NCI-H187 treated with DMSO at 0.1 percent for 48 hours (cell line): ENCODE data around the gene CCDC149.

Experiments used
- DNase-seq: peaks from one replicate; lab custom pipeline; 2025; lab: John Stamatoyannopoulos, UW

Gene CCDC149

DNA sequence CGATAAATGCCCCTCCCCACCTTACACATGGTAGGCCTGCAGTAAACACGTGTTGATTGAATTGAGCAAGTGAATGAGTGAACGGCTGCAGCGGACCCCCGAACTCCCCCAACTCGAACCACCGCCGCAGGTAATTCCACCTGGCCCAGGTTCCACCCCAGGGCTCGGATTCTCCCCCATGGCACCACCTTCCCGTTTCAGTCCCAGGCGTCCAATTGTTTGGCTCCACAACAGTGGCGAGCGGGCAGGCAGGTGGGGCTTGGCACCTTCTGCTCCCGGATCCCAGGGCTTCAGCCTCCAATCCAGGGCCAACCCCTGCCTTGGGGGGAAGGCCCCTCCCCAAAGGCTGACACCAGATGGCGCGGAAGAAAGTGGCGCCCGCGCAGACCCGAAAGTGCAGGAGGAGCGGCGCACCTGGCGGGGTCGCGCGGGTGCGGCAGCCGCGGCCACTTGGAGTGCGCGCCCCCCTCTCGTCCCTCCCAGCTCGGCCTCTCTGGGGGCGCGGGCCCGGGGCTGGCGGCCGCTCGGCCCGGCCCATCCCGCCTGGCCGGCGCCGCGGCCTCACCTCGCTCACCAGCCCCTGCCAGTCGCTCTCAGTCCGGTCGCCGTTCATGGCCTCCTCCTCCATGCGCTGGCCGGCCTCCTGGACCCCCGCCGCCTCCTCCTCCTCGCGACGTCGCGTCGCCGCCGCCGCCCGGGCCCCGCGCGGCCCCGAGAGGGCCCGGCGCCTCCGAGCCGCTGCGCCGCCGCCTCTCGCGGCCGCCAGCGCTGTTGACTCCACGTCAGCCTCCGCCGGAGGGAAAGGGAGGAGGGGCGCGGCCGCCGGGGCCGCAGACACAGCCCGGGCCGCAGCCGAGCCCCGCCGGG lies at the start of gene CCDC149:
Gene CCDC149 (minus strand): TSS at position 791 of the 867 bp plus-strand sequence. CDS start 178 bp downstream, at position 613.
- peak; percentile 76 for DNase-seq

DNA sequence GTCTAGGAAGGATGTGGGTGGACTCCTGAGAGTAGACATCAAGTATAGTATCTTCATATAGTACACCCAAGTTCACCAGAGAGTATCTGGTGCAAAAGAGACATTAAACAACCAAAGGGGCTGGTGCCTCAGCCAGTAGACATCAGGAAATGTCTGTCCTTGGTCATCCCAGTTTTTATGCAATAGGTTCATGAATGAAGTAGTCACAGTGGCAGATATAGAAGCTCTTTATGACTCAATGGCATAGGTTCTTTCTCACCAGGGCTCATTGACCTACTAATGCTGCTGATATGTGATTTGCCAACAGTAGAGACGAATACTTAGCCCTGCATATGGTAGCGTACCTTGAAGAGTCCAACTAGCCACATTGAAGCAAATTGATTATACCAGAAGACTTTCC lies 45.0 kb upstream of the CCDC149 start:
- DNase-seq, result no peak

DNA sequence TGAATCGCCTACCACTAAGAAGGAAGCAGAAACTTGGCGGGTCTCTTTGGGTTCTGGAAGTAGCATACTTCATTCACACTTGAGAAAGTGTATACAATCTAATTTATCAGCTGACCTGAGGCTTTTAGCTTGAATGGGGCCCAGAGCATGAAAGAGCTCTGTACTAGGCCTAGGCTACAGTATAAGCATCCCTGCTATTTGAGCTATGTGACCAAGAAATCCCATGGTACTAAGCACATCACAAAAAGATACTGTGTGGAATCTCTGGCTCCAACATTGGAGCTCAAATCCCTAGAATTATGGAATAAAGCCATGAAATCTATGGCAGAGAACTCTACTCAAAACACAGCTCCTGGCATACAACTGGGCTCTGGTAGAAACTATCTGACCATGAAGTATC lies 43.9 kb upstream of the CCDC149 start:
- no peak for DNase-seq

DNA sequence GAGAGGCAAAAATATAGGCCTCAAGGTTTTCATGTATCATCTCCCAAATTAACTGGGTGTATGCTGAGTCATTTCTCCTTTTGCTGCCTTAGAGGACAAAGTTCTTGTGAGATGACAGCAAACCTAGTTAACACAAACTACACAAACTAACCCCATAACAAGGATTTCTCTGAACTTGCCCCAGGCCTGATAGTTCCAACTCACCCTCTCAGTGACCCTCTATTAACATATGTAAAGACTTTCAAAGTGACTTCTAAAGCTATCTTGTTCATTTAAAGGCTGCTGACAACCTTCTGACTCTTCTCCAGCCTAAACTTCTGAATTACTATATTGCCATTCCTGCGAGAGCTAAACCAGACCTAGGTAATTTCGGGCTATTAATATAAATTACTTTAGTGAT lies 43.2 kb upstream of the CCDC149 start:
- DNase-seq, result no peak

DNA sequence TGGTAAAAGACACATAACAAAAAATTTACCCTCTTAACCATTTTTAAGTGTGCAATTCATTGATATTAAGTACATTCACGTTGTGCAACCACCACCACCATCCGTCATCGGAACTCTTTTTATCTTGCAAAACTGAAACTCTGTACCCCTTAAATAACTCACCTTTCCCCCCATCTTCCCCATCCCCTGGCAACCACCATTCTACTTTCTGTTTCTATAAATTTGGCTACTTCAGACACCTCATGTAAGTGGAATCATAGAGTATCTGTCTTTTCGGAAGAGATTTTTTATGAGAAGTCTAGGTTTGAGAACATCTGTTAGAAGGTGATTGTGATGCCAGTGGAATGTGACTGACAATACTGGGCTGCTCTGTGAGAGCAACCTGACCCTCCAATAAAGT lies 39.8 kb upstream of the CCDC149 start:
- DNase-seq, result no peak

DNA sequence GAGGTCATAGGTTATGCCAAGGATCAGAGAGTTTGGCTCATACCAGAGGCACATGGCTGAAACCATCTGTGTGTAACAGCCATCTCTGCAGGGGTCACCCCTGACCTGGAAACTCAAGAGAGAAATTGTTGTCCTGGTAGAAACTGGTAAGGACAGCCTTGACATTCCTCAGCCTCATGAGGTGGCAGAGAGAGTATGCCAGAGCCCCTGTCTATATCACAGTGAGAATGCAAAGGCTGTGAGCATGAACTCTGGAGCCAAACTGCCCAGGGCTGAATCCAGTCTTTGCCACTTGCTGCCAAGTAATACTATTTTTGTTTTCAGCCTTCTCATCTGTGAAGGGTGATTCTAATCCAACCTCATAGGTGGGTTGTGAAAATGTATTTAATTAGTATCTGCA lies 37.1 kb upstream of the CCDC149 start:
- DNase-seq, result no peak

DNA sequence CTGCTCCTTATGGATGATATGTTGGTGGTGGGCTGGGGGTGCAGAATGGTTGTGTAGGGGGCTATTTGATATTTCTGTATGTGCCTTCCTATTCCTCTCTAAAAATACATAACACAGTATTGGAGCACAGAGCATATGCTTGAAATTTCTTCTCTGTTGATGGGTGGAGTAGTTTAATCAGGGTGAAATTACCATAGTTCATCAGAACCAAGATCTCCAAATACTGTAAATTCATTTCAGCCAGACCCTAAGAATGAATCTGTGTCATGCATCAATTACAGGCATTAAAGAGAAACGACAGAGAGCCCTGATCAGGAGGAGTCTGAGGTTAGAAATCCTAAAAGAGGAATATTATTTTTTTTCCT lies 25.1 kb upstream of the CCDC149 start:
- DNase-seq, result no peak

DNA sequence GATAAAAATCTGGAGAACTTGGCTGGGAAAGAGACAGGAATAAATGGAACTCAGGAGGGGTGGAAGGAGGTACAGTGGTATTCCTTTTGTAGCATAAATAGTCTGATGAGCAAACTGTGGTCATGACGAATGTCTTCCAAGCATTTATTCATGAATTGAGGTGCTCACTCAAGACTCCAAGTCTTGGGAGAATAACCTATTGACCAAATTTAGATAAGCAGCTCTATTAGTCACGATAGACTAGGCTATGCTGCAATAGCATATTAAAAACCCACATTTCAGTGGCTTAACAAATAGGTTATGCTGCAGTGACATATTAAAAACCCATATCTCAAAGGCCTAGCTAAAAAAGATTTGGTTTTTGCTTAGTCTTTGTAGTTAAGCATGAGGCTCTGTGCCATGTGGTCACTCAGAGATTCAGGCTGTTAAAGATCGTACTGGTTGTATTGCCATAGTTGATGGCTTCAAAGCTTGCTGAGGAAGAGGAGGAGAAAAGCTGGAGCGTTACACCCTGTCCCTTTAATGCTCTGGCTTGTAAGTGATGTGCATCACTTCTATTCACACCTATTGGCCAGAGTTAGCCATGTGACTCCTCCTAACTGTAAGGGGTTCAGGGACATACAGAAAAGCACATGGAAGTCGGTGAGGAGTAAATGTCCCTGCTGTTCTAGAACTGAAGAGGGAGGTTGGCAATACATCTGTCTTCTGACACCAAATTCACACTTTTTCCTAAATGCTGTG lies 24.5 kb upstream of the CCDC149 start:
- no peak for DNase-seq

DNA sequence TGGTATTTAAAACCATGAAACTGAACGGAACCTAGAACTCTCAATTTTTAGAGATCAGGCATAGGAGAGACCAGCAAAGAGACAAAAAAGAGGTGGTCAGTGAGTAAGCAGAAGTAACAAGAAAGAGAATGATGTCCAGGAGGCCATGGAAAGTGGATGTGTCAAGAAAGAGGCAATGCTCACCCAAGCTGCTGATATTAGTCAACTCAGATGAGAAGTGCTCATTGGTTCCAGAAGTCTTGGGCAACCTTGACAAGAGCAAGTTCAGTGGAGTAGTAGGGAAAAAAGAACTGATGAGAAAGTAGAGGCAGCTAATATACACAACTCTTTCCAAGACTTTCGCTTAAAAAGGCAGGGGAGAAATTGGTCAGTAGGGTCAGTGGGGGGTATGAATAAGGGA lies 23.0 kb upstream of the CCDC149 start:
- no peak for DNase-seq

DNA sequence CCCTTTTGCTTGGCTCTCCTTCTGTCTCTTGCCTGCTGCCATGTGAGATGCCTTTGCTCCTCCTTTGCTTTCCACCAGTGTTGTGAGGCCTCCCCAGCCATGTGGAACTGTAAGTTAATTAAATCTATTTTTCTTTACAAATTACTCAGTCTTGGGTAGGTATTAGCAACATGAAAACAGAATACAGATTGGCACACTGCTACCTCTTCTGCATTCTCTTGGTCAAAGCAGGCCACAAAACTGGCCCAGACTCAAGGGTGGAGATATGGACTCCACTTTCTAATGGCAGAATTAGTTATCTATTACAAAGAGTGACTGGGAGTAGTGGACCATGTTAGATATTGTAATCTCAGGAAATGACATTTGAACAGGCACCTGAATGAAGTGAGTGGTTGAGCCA lies 21.5 kb upstream of the CCDC149 start:
- no peak for DNase-seq

DNA sequence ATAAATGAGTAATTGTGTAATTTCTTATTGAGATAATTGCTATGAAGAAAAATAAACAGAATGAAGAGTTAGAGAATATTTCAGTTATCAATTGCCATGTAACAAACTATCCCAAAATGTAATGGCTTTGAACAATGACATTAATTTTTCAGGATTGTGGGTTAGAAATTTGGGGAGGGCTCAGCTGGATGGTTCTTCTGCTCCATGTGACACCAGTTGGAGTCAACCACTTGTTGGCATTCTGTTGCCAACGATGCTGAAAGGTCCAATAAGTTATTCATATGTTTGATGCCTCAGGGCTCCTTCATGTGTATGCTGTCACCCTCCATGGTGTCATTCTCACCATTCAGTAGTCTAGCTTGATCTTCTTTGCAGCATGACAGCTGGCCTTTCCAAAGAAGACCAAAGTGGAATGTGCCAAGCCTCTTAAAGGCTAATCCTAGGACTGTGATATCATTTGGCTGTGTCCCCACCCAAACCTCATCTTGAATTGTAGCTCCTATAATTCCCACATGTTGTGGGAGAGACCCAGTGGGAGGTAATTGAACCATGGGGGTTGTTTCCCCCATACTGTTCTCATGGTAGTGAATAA lies 20.9 kb upstream of the CCDC149 start:
- DNase-seq, result no peak

DNA sequence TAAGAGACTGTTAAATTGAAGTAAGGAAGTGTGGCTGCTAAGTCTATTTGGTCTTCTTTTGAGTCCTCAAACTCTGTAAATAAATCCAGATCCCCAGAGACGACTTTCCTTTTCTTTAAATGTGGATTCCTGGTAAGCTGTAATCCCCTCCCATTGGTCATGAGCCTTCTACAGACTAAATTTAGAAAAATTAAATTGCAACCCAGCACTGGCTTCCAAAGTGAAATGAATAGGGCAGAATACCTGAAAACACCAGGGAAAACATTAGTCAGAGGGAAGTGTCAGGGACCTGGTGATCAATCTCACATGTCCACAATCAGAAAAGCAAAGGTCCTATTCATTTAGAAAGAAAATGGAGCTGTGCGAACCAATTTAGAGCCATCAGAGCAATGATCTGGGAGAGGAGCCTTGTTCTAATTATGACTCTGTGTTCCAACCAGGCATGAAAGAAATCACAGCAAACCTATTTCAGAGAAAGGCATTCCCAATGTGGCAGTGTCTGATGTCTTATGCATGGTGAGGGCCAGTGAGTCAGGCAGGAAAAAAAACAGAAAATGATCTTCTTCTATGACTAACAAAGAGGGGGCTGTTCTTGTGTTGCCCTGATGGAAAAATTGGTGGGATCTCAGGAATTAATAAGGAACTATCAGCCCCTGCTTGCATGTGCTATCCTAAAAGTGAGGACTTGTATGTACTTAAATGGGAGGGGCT lies 19.8 kb upstream of the CCDC149 start:
- no peak for DNase-seq

DNA sequence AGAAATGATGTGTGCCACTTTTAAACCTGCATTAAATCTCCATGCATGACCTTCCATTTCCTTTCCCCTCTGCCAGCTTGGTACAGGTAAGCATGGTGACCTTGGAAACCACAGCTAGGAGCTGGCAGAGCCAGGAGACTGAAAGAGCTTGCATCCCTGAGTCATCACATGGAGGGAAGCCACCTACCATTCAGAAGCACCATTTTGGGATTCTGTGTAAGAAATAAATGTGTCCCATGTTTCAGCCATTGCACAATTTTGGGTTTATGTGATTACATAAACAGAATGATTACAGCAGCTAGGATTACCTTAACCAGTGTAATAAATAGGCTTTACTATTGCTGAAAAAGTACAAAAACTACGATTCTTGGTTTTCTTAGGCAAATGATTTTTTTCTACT lies 17.3 kb upstream of the CCDC149 start:
- no peak for DNase-seq

DNA sequence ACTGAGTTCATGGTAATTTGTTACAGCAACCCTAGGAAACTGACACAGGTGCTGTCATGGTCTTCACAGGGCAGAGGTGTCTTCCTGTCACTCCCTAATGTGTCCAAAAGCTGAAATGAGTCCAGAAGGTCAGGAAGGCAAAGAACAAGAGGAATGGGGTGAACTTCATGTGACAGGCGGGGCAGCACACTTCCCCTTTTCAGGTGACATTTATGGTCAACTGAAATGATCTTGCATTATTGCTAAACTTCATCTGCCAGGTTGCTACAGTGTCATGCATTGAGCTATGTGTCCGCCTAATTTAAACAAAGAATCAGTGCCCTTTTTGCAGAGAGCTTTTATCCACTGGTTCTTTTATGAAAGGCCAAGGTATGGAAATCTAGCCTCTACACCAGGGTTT lies 15.9 kb upstream of the CCDC149 start:
- no peak for DNase-seq

DNA sequence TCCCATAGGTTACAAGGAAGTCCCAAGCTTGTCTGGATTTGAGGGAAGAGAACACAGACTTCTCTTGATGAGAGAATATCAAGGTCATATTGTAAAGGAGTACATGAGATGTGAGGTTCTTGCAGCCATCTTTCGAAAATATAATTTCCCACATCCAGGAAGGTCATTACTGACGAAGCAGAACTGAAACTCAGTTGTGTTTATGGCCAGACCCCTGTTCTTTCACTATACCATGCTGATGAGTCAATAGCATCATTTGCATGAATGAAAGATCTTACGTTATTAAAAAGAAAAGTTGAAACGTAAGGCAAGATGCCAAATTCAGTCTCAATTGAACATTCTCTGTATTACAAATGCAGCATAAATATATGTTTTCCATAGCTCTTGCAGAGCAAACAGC lies 14.2 kb upstream of the CCDC149 start:
- no peak for DNase-seq

DNA sequence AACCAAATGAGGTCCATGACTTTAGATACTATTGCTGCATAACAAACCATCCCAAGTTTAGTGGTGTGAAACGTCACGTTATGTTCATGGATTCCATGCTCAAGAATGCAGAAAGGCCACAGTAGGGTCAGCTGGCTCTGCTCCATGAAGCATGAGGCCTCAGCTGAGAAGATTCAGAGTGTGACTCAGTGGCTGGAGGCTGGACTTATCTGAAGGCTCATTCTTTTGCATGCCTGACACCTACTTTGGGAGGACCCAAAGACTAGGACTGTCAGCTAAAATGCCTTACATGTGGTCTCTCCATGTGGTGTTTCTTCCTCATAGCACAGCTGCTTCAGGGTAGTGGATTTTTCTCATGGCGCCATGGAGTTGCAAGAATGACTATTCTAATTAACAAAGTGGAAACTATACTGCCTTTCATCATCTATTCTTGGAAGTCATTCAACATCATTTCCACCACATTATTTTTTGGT lies 11.5 kb upstream of the CCDC149 start:
- no peak for DNase-seq

DNA sequence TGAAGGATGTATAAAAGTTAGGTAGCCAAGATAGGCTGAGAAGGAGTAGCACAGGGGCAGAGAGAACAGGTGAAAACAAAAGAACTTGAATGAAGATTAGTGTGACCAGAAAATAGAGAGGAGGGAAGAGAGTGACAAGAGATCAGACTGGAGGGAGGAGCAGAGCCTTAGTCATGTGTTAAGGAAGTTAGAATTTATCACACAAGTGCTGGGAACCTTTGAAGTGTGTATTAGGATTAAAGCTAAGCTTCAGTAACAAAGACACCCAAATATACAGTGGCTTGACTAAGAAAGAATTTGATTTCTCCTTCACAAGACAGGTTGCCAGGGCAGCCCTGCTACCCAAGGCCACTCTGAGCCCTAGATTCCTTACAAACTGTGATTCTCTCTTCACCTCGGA lies 10.7 kb upstream of the CCDC149 start:
- DNase-seq, result no peak

DNA sequence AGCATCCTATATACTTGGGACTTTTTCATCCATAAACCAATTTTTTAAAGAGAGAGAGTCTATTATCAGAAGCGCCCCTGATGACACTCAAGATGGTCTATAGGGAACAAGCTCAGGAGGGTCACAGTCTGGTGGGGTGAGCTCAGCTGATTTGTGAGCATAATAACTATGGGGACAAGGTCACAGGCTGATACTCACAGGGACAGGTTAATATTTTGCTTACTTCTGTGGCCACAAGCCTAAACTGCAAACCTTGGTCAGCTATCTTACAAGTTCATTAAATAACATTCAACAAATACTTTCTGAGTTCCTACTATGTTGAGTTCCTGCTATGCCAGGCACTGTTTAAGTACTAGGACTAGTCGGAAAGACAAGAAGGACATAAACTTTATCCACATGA lies 10.2 kb upstream of the CCDC149 start:
- DNase-seq, result no peak

DNA sequence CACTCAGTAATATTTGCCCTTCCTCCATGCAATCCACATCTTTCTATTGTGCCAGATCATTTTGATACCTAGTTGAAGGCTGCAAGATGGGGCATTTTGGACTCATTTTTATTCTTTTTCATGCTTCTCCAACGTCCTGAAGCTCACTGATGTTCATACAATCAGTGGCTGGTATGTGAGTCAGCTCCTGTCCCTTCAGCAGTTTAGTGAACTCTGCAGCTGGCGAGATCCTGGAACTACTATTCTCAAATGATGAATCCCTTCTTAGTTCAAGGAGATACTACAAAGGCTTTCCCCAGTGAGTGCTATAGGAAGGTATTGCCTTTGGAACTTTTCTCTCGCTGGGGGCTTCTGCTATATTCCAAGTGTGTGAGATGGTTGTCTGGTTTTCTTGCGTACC lies 9.6 kb upstream of the CCDC149 start:
- DNase-seq, result no peak

DNA sequence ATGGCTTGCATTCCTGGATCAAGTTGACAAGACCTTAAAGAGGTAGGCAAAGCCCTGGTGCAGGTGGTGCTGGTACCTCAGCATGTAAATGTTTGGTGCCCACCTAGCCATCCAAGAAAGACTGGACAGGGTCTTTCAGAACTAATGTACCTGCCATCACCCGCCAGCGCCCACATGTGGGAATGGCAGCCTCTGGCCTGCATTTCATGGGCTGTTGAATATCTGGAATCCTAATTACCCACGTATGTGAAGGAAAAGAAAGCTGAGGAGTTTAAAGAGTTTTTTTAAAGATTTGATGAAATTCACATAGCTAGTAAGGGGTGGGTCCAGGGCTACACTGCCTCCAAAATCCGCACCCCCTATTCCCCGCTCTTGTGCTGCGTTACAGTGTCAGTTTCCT lies 8.6 kb upstream of the CCDC149 start:
- DNase-seq, result no peak

DNA sequence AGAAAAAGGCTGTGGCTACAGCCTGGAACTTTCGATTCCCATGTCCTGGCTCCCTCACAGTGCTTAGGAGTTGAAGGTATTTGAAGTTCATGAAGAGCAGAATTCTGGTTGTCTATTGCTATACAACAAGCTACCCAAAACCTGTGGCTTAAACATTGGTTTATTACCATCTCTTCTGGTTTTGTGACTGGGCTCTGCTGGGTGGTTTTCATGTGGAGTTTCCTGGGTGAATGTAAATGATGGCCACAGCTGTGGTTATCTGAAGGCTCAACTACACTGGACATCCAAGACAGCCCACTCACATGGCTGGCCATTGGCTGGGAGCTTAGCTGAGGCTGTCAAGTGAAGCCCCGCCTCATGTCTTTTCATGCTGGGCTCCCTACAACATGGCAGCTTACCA lies 7.2 kb upstream of the CCDC149 start:
- DNase-seq, result no peak

DNA sequence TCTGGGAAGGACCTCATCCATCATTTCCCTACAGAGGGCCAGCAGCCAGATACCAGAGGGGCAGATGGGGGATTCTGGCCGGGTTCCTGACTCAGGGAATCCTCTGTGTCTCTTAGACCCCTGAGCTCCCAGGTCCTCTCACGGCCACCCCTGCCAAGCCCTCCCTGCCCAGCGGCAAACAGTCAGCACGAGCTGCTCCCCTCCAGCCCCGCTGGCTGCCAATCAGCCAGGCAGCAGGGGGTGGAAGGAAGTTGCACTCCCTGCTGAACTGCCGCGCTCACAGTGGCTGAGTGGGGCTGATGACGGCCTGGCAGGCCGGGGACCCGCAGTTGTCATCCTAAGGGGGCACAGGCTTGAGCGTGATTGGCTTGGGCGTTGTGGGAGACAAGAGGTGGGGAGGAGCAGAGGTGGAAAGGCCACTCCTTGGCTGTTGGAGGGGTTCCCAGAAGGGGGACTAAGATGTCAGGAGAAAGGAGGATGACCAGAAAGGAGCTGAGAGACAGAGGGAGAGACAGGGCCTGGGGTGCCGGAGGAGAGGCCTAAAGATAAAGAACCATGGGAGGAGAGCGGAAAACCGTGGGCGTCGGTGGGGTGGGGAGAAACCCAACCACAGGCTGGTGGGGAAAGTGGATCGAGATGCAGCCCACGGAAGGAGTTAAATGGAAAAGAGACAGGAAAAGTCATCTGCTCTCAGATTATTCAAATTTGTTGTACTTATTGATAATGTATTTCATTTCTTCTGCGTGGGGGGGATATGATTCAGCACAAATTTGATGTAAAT lies 4.4 kb upstream of the CCDC149 start:
- DNase-seq, result no peak
